HT1080 (cell line): ENCODE data around the gene MAML2. TPM values are rescaled to one million over a fixed set of nuclear protein-coding genes. Genes with fewer than 3 reads are reported as not detected.

Experiments used
- DNase-seq: peaks from one replicate; pipeline ENCODE4 v3.0.0-alpha.2; 2015; ENCODE audit warnings: low read depth
- total RNA-seq: library from RNA; depleted of rRNA; stranded (reverse); fragments of >200 nt; shearing (Covaris generic); gene quantifications from 2 replicates; pipeline ENCODE4 v1.2.3, GENCODE V29; 2014

The MAML2 gene
- total RNA-seq, 1 experiment from 2014 or later, result 7.2 TPM

GRCh38 chr11:96318850-96319249, 24.1 kb downstream of the MAML2 start:
- no peak for DNase-seq

DNA sequence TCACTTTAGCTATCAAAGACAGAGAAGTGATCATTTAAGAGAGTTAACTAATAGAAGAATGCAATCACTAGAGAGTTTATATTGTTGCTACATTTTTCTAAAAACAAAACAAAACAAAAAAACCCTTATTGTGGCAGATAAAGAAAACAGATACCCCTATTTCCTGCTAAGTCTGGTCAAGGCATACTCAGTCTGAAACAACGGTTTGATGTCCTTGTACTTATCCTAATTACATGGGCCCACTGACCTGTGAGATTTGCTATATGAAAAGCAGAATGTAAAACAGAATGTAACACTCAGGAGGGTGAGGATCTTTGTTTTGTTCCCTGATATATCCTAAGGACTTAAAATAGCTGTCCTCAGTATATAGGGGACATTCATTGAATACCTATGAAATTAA, 24.6 kb downstream of the MAML2 start:
- DNase-seq, result no peak

GRCh38 chr11:96317985-96318384, 25.0 kb downstream of the MAML2 start:
- no peak for DNase-seq

GRCh38 chr11:96317571-96317970, 25.4 kb downstream of the MAML2 start:
- no peak for DNase-seq

DNA sequence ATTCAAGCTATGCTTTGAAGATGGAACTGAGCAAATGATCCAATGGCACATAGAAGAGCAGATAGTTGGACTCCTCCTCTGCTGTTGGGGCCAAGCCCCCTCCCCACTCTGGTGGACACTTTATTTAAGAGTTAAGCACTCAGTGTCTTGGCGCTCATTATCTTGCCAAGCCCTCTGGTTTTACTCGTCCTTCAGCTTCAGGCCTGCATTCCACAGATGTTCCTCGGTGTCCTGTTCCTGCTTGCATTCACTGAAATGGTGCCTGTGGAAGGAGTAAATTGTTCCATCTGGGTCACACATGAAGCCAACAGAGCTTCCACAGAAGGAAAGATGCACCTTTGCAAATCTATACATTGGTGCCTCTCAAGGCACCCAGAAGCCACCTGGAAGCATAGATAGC, 26.1 kb downstream of the MAML2 start:
- DNase-seq, result no peak

- DNase-seq, result no peak
Observed at GRCh38 chr11:96315476-96315875, 27.5 kb downstream of the MAML2 start.

DNA sequence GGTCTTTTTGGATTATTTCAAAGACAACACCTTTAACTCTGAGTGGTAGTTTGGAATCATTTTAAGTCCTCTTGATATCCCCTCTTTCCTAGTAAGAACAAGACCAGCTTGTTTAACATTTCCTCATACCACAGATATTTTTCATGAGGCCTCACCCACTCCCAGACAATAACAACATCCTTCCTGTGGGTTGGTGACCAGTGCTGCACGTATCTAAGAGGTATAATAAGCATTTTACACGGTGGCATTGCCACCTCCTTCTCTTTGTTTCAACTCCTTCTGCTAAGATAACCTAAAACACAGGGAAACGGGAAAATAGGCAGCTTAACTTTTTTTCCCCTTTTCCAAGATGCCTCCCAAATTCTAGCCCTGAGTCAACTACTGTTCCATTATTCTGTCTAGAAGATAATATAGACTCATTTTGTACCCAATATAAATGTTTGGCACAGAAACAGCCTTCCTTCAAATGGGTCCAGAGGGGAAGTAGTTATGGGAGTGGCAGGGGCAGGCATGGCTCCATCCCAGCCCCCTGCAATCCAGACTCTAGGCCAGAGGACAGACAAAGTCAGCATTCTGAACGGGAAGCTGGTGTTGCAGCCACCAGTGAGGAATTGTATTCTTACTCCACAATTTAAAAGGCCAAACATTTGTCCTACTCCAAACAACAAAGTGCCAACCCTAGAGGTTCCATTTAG, 28.5 kb downstream of the MAML2 start:
- peak; percentile 89 for DNase-seq

GRCh38 chr11:96313163-96313562, 29.8 kb downstream of the MAML2 start:
- no peak for DNase-seq

- DNase-seq, result peak; percentile 62
Observed at GRCh38 chr11:96311120-96311568, 31.9 kb downstream of the MAML2 start.

DNA sequence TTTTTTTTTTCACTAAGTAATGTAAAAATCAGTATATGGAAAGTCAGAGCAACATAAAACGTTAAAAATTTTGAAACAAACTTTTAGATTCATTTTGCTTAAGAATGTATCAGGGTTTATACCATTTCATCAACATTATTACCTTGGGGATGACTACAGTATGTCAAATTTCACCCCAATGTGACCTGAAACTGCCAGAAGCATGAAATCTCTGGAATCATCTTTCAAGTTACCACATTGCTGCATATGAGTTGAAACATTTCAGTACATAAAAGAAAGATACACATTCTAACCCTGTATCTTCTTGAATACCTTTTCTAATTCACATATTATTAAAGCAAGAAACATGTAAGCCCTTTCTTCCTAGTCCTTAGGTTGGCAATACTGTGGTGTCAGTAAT, 32.8 kb downstream of the MAML2 start:
- no peak for DNase-seq

- DNase-seq, result no peak
Observed at GRCh38 chr11:96309643-96310017, 33.4 kb downstream of the MAML2 start.

DNA sequence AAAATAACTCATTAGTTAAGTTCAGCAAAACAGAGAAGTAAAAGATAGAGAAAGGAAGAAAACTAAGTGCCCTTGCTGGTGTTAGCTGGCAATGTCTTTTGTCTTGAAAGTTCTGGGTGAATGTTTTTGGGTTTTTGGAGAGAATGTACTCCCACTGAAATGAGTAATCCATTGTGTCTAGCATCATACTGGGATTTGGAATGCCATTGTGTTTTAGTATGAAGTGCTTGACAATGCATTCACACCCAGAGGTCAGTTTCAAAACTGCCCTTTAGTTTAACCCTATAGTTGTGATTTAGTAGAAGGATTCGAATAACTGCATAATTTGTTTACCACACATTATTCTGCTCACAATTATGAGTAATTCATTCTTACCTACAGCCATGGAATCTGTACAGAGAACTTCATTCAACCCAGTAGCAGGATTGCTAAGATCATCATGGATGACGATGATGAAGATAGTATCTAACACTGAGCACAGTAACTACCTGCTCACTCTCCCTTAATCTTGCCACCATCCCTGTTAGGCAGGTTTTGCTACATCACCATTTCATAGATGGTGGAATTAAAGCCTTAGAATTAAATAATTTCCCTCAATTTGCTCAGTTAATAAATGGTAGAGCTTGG, 33.9 kb downstream of the MAML2 start:
- DNase-seq, result peak; percentile 62

- DNase-seq, result peak; percentile 95
Observed at GRCh38 chr11:96307776-96308140, 35.2 kb downstream of the MAML2 start.

GRCh38 chr11:96306933-96307775, 35.8 kb downstream of the MAML2 start:
- peak; percentile 98 for DNase-seq

DNA sequence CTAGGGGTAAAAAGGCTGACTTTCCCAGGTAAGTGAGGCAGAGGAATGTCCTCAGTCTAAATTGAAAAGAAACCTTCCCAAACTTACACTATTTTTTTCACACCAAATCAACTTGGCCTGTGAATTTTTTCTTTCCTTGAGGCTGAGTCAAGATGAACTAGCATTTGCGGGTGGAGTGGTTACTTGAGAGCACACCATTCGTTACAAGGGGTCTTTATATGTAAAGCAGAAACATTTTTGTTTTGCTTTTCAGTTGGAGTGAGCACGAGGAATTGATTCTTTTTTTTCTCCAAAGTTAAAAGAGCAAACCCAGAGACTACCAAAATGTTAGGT, 36.4 kb downstream of the MAML2 start:
- no peak for DNase-seq

DNA sequence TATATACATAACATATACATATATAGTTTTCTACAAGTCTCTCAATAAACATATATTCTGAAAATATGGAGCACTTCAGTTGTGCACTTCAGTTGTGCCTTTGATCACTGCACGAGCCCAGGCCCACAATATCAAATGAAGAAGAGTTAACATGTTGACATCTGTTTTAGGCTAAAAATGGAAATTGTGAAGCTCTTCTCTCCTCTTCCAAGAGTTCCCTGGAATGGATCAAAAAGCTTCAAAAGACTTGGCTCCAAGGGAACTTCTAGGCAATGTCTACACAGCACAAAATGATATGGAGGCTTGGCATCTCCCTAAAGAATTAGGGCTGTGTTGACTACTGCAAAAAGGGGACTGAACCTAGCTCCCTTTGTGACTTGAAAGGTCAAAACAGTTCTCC, 36.9 kb downstream of the MAML2 start:
- DNase-seq, result no peak

GRCh38 chr11:96303980-96304379, 39.0 kb downstream of the MAML2 start:
- no peak for DNase-seq

GRCh38 chr11:96303064-96303463, 39.9 kb downstream of the MAML2 start:
- peak; percentile 83 for DNase-seq

- DNase-seq, result no peak
Observed at GRCh38 chr11:96301818-96302217, 41.2 kb downstream of the MAML2 start.

GRCh38 chr11:96299155-96299888, 43.7 kb downstream of the MAML2 start:
- DNase-seq, result no peak

GRCh38 chr11:96295369-96295768, 47.6 kb downstream of the MAML2 start:
- DNase-seq, result no peak

DNA sequence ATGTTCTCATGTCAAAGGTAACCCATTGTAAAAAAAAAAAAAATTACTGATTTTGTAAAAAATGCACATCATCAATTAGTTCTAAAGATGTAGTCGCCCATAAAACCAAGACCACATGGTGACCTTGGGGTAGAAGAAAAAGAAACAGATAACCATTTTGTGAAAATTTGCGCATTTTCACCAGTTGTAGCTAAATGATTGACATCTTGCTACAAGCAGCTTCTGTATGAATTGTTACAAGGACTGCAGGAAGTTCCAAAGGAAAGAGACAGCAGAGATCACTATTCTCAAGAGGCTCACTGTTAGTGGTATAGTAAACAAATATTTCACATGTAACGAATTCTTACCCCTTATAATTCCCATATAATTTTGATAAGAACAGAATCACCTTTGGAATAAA, 48.7 kb downstream of the MAML2 start:
- DNase-seq, result no peak
